Colonic mucosa (tissue), 4 donors: Measurements from ENCODE around the gene SERPINB6. TPM values are rescaled to one million over a fixed set of nuclear protein-coding genes. Genes with fewer than 3 reads are reported as not detected.
"Not testable (repeated sequence)": the region's sequence is repeated elsewhere in the genome, so short reads cannot be mapped to it uniquely, and the experiment has no call there.

Experiments used
- DNase-seq: peaks from one replicate; pipeline ENCODE4 v3.0.0-alpha.2; 2020
- H3K27ac ChIP-seq: fragments of 200-600 bp; one replicate; pipeline ENCODE4 v1.8.0; 2021
- H3K27me3 ChIP-seq: fragments of 200-600 bp; one replicate; pipeline ENCODE4 v1.8.0; 2021
- H3K36me3 ChIP-seq: fragments of 200-600 bp; one replicate; pipeline ENCODE4 v1.8.0; 2021
- H3K4me1 ChIP-seq: fragments of 200-600 bp; one replicate; pipeline ENCODE4 v1.8.0; 2021; ENCODE audit warnings: mild to moderate bottlenecking
- H3K4me3 ChIP-seq: fragments of 200-600 bp; one replicate; pipeline ENCODE4 v1.8.0; 2021
- H3K9ac ChIP-seq, 2 donors: one replicate each; pipeline ENCODE4 v1.7.0; 2013; ENCODE audit warnings: control low read depth in 2 of 2, low read depth in 2 of 2, low read length in 2 of 2
- H3K9me3 ChIP-seq: fragments of 200-600 bp; one replicate; pipeline ENCODE4 v1.8.0; 2021
- intact Hi-C: fragments of 100-400 bp; cut with DNase I; formaldehyde crosslinking; loops from one replicate; pipeline ENCODE4 v1.14.1; 2022
- total RNA-seq, 2 donors: library from RNA; stranded (reverse); fragmentation: NEBNext Ultra II Directional in 1 of 2; extraction: Animal tissue kit (Norgen Biotek cat#: 25700) in 1 of 2; gene quantifications; one replicate each; pipeline ENCODE4 v1.2.1, GENCODE V29; 2021
- TF ChIP-seq, protein P1 (sequence below): fragments of 200-600 bp; IDR thresholded peaks from one replicate; pipeline ENCODE4 v1.8.0; 2022; ENCODE audit warnings: antibody characterized with exemption, mild to moderate bottlenecking
- donor health status: healthy.
- donor health status: DM: no; HTN: no; CAD: no.
- donor health status: DM: no; HTN: no; CAD: no.

SERPINB6 gene
- total RNA-seq, 2 donors from 2014 or later = 139 to 285 TPM

- no peaks in the 10 kb centered on the region for H3K36me3 ChIP-seq
- H3K27ac ChIP-seq = no peak overlapping the region
- no peak overlapping the region for H3K4me3 ChIP-seq
- intact Hi-C loops = no loop called here
- no peaks in the 10 kb centered on the region for H3K4me1 ChIP-seq
- TF ChIP-seq, protein P1, sequence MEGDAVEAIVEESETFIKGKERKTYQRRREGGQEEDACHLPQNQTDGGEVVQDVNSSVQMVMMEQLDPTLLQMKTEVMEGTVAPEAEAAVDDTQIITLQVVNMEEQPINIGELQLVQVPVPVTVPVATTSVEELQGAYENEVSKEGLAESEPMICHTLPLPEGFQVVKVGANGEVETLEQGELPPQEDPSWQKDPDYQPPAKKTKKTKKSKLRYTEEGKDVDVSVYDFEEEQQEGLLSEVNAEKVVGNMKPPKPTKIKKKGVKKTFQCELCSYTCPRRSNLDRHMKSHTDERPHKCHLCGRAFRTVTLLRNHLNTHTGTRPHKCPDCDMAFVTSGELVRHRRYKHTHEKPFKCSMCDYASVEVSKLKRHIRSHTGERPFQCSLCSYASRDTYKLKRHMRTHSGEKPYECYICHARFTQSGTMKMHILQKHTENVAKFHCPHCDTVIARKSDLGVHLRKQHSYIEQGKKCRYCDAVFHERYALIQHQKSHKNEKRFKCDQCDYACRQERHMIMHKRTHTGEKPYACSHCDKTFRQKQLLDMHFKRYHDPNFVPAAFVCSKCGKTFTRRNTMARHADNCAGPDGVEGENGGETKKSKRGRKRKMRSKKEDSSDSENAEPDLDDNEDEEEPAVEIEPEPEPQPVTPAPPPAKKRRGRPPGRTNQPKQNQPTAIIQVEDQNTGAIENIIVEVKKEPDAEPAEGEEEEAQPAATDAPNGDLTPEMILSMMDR = peak; percentile 27
- H3K9me3 ChIP-seq = no peaks in the 10 kb centered on the region
- DNase-seq = peak; percentile 52
- no peak overlapping the region for H3K9ac ChIP-seq
- no peaks in the 10 kb centered on the region for H3K27me3 ChIP-seq
Observed at GRCh38 chr6:2938632-2939083, 32.7 kb downstream of the SERPINB6 start.

DNA sequence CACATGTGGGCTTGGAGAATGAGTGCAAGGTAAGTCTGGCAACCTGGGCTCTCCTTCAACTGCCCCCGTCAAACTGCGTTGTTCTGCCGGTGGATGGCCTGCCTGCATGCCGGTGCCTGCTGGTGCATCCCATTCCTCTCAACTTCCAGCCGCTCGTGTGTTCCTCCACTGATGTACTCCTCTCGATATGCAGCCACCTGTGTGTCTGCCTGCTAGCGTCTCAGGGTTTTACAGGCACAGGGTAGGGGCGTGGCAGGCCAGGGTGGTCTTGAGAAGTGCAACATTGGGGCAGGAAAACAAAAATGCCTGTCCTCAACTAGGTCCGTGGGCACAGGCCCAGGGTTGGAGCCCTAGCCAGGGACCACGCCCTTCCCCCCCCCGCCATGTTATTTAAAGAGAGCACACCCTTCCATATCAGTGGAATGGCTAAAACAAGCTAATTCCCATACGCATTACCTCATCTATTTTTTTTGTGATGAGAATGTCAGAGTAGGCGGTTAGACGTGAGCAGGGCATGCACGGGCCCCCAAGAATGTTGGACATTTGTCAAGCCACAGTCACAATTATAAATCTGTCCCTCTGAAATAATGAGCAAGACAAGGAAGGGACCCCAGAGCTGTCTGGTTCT lies 33.2 kb downstream of the SERPINB6 start:
- H3K36me3 ChIP-seq = no peaks in the 10 kb centered on the region
- H3K4me1 ChIP-seq = no peaks in the 10 kb centered on the region
- H3K9ac ChIP-seq = no peak overlapping the region
- intact Hi-C loops = no loop called here
- no peak overlapping the region for H3K4me3 ChIP-seq
- DNase-seq = peak; percentile 29
- TF ChIP-seq, protein P1 = no peak
- no peak overlapping the region for H3K27ac ChIP-seq
- H3K9me3 ChIP-seq = no peaks in the 10 kb centered on the region
- no peaks in the 10 kb centered on the region for H3K27me3 ChIP-seq

GRCh38 chr6:2937627-2938003 lies 33.8 kb downstream of the SERPINB6 start:
- peak; percentile 12 for DNase-seq
- intact Hi-C loops = no loop called here
- no peaks in the 10 kb centered on the region for H3K36me3 ChIP-seq

DNA sequence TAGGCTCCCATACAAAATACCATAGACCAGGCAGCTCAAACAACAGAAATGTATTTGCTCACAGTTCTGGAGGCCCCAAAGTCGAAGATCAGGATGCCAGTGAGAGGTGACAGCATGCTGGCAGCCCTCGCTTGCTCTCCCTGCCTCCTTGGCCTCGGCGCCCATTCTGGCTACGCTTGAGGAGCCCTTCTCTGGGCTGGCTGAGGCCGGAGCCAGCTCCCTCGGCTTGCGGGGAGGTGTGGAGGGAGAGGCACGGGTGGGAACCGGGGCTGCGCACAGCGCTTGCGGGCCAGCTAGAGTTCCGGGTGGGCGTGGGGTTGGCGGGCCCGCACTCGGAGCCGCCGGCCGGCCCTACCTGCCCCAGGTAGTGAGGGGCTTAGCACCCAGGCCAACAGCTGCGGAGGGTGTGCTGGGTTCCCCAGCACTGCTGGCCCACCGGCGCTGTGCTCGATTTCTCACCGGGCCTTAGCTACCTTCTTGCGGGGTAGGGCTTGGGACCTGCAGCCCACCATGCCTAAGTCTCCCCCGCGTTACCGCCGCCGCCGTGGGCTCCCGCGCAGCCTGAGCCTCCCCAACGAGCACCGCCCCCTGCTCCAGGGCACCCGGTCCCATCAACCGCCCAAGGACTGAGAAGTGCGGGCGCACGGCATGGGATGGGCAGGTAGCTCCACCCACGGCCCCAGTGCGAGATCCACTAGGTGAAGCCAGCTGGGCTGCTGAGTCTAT lies 35.6 kb downstream of the SERPINB6 start:
- no peak overlapping the region for H3K9ac ChIP-seq
- no peak overlapping the region for H3K4me3 ChIP-seq
- intact Hi-C loops = no loop called here
- TF ChIP-seq, protein P1 = no peak
- no peaks in the 10 kb centered on the region for H3K4me1 ChIP-seq
- no peak overlapping the region for H3K27ac ChIP-seq
- peak; percentile 18 for DNase-seq
- H3K9me3 ChIP-seq = no peaks in the 10 kb centered on the region
- H3K27me3 ChIP-seq = no peaks in the 10 kb centered on the region
- no peaks in the 10 kb centered on the region for H3K36me3 ChIP-seq

More at GRCh38 chr6:2937627-2938003, 33.8 kb downstream of the SERPINB6 start:
- Histone ChIP-seq H3K27ac (no peak overlapping the region), H3K9ac (no peak overlapping the region), H3K27me3 (no peaks in the 10 kb centered on the region), H3K4me1 (no peaks in the 10 kb centered on the region), H3K9me3 (no peaks in the 10 kb centered on the region), H3K4me3 (no peak overlapping the region)
- TF ChIP-seq, protein P1 = no peak

- no peak overlapping the region for H3K4me3 ChIP-seq
- no peak for DNase-seq
- intact Hi-C loops = loop anchor here (5.0 kb wide), 2 partner anchors 82 to 147 kb away; no protein-coding TSS in a partner anchor
- H3K9me3 ChIP-seq = no peaks in the 10 kb centered on the region
- no peaks in the 10 kb centered on the region for H3K4me1 ChIP-seq
- H3K27ac ChIP-seq = no peak overlapping the region
- H3K27me3 ChIP-seq = no peaks in the 10 kb centered on the region
- no peak overlapping the region for H3K9ac ChIP-seq
- no peaks in the 10 kb centered on the region for H3K36me3 ChIP-seq
- TF ChIP-seq, protein P1 = no peak
Observed at GRCh38 chr6:2934057-2934456, 37.3 kb downstream of the SERPINB6 start.

- intact Hi-C loops = loop anchor here (5.0 kb wide), 2 partner anchors 81 to 146 kb away; no protein-coding TSS in a partner anchor
- H3K9ac ChIP-seq, H3K4me3 ChIP-seq, H3K9me3 ChIP-seq, H3K27me3 ChIP-seq, H3K27ac ChIP-seq, H3K36me3 ChIP-seq, H3K4me1 ChIP-seq: not testable (repeated sequence)
- peak; percentile 11 for DNase-seq
Observed at GRCh38 chr6:2932911-2933310, 38.5 kb downstream of the SERPINB6 start.
